ENCODE measurements around the gene HOXC13. TPM values are rescaled to one million over a fixed set of nuclear protein-coding genes. Genes with fewer than 3 reads are reported as not detected.

The HOXC13 gene
- total RNA-seq, 1 experiment from 2014 or later = 0.09 TPM

GRCh38 chr12:53968214-53969127 lies 29.8 kb downstream of the HOXC13 start:
- Mint-ChIP-seq H3K4me3 (no peak overlapping the region), H3K27me3 (ENCODE audit: low read depth) (peaks cover 100% of the 10 kb centered on the region), H3K36me3 (no peaks in the 10 kb centered on the region), H3K4me1 (peaks cover 23% of the 10 kb centered on the region), H3K27ac (no peak overlapping the region), H3K9me3 (no peaks in the 10 kb centered on the region)
- CTCF ChIA-PET = interaction anchor here (0.5 to 2.3 kb wide), 4 partner anchors 12 to 291 kb away, joined by 3 to 5 read pairs (median 3); partner anchors contain the start of gene HOXC5
- no peak for ATAC-seq
- no peak for TF ChIP-seq ARID4B (CRISPR knock-in tag; IDR thresholded peaks at IDR 0.05; ENCODE audit: borderline replicate concordance)
- no peak for TF ChIP-seq CBFB (CRISPR knock-in tag; IDR thresholded peaks at IDR 0.05; ENCODE audit: low read depth)
- no peak for TF ChIP-seq CREB1 (CRISPR knock-in tag; IDR thresholded peaks at IDR 0.05)
- TF ChIP-seq ZBTB21 (CRISPR knock-in tag; IDR thresholded peaks at IDR 0.05; ENCODE audit: borderline replicate concordance) = no peak
- TF ChIP-seq ZNF263 (CRISPR knock-in tag; IDR thresholded peaks at IDR 0.05; ENCODE audit: low read depth) = no peak
- TF ChIP-seq PREB (CRISPR knock-in tag; IDR thresholded peaks at IDR 0.05; ENCODE audit: borderline replicate concordance) = no peak
- no peak for DNase-seq (ENCODE audit: low spot score)
- POLR2A ChIA-PET = interaction anchor here (0.7 kb wide), 1 partner anchor 165 kb away, joined by 3 read pairs; no protein-coding TSS in a partner anchor

GRCh38 chr12:53969588-53970259 lies 31.1 kb downstream of the HOXC13 start:
- Mint-ChIP-seq H3K9me3 (no peaks in the 10 kb centered on the region), H3K36me3 (no peaks in the 10 kb centered on the region), H3K27ac (no peak overlapping the region), H3K4me1 (peaks cover 19% of the 10 kb centered on the region), H3K27me3 (ENCODE audit: low read depth) (peaks cover 100% of the 10 kb centered on the region), H3K4me3 (no peak overlapping the region)
- ChIA-PET CTCF (interaction anchor here (1.1 to 2.3 kb wide), 3 partner anchors 48 to 156 kb away, joined by 4 to 5 read pairs (median 4); partner anchors contain the start of gene HOXC5), POLR2A (no interaction called here)
- TF ChIP-seq NR1H2 (CRISPR knock-in tag; IDR thresholded peaks at IDR 0.05) = no peak
- TF ChIP-seq CREM (CRISPR knock-in tag; IDR thresholded peaks at IDR 0.05) = no peak
- TF ChIP-seq JUN (CRISPR knock-in tag; IDR thresholded peaks at IDR 0.05) = no peak
- no peak for TF ChIP-seq ZNF138 (CRISPR knock-in tag; conservative IDR thresholded peaks at IDR 0.05)
- no peak for TF ChIP-seq NFE2L1 (CRISPR knock-in tag; IDR thresholded peaks at IDR 0.05)
- no peak for TF ChIP-seq PRRX2 (CRISPR knock-in tag; IDR thresholded peaks at IDR 0.05)
- TF ChIP-seq ATF3 (CRISPR knock-in tag; conservative IDR thresholded peaks at IDR 0.05) = no peak
- DNase-seq (ENCODE audit: low spot score) (no peak), ATAC-seq (no peak)

- ChIA-PET POLR2A (no interaction called here), CTCF (interaction anchor here (1.1 to 2.3 kb wide), 3 partner anchors 47 to 155 kb away, joined by 4 to 5 read pairs (median 4); partner anchors contain the start of gene HOXC5)
- peaks cover 100% of the 10 kb centered on the region for H3K27me3 Mint-ChIP-seq (ENCODE audit: low read depth)
- ATAC-seq (no peak), DNase-seq (ENCODE audit: low spot score) (no peak)
- no peak overlapping the region for H3K27ac Mint-ChIP-seq
- H3K4me1 Mint-ChIP-seq = peaks cover 21% of the 10 kb centered on the region
- no peaks in the 10 kb centered on the region for H3K36me3 Mint-ChIP-seq
- H3K4me3 Mint-ChIP-seq = no peak overlapping the region
- no peaks in the 10 kb centered on the region for H3K9me3 Mint-ChIP-seq
- no peak for TF ChIP-seq ZNF396 (CRISPR knock-in tag; IDR thresholded peaks at IDR 0.05; ENCODE audit: borderline replicate concordance)
- TF ChIP-seq MXD4 (CRISPR knock-in tag; IDR thresholded peaks at IDR 0.05; ENCODE audit: borderline replicate concordance) = no peak
- no peak for TF ChIP-seq ZSCAN18 (CRISPR knock-in tag; IDR thresholded peaks at IDR 0.05)
- TF ChIP-seq CREM (CRISPR knock-in tag; IDR thresholded peaks at IDR 0.05) = no peak
- TF ChIP-seq CTCF (IDR thresholded peaks at IDR 0.05) = no peak
- TF ChIP-seq ETV6 (CRISPR knock-in tag; IDR thresholded peaks at IDR 0.05) = no peak
- TF ChIP-seq ZMAT4 (CRISPR knock-in tag; IDR thresholded peaks at IDR 0.05) = no peak
- no peak for TF ChIP-seq GTF2I (CRISPR knock-in tag; conservative IDR thresholded peaks at IDR 0.05)
- TF ChIP-seq HMGA2 (CRISPR knock-in tag; IDR thresholded peaks at IDR 0.05) = no peak
Measured at GRCh38 chr12:53970451-53970850, 31.8 kb downstream of the HOXC13 start.
